Hepatocyte (in vitro differentiated cells): Measurements from ENCODE around the gene CBS. TPM values are rescaled to one million over a fixed set of nuclear protein-coding genes. Genes with fewer than 3 reads are reported as not detected.
"Not testable (repeated sequence)": the region's sequence is repeated elsewhere in the genome, so short reads cannot be mapped to it uniquely, and the experiment has no call there.

Experiments
- DNase-seq: peaks from one replicate; pipeline ENCODE4 v3.0.0-alpha.2; 2016; ENCODE audit warnings: low spot score
- H2AFZ ChIP-seq: fragments of 200-600 bp; sonication (generic); 2 replicates; pipeline ENCODE4 v1.6.0; 2016; ENCODE audit warnings: antibody characterized with exemption, mild to moderate bottlenecking
- H3K27ac ChIP-seq: fragments of 200-600 bp; sonication (generic); 2 replicates; pipeline ENCODE4 v1.5.1; 2016; ENCODE audit warnings: mild to moderate bottlenecking
- H3K27me3 ChIP-seq: fragments of 200-600 bp; sonication (generic); 2 replicates; pipeline ENCODE4 v1.6.1; 2016
- H3K36me3 ChIP-seq: fragments of 200-600 bp; sonication (generic); replicated peaks from 2 replicates; pipeline ENCODE4 v1.5.1; 2016; ENCODE audit warnings: low read depth; ENCODE audit not compliant: insufficient read depth
- H3K4me1 ChIP-seq: fragments of 200-600 bp; sonication (generic); 2 replicates; pipeline ENCODE4 v1.5.1; 2016; ENCODE audit warnings: mild to moderate bottlenecking, moderate library complexity; ENCODE audit not compliant: insufficient read depth
- H3K4me2 ChIP-seq: fragments of 200-600 bp; sonication (generic); 2 replicates; pipeline ENCODE4 v1.6.0; 2016
- H3K4me3 ChIP-seq: fragments of 200-600 bp; sonication (generic); 2 replicates; pipeline ENCODE4 v1.5.1; 2016; ENCODE audit warnings: mild to moderate bottlenecking
- H3K79me2 ChIP-seq: fragments of 200-600 bp; sonication (generic); 2 replicates; pipeline ENCODE4 v1.6.0; 2017; ENCODE audit warnings: mild to moderate bottlenecking
- H3K9me2 ChIP-seq: fragments of 200-600 bp; sonication (generic); replicated peaks from 2 replicates; pipeline ENCODE4 v1.6.0; 2017; ENCODE audit warnings: mild to moderate bottlenecking; ENCODE audit not compliant: insufficient read depth
- H3K9me3 ChIP-seq: fragments of 200-600 bp; sonication (generic); 2 replicates; pipeline ENCODE4 v1.5.1; 2016; ENCODE audit warnings: low read depth, mild to moderate bottlenecking
- H4K20me1 ChIP-seq: fragments of 200-600 bp; sonication (generic); 2 replicates; pipeline ENCODE4 v1.6.0; 2016; ENCODE audit warnings: mild to moderate bottlenecking; ENCODE audit not compliant: insufficient read depth, poor library complexity, severe bottlenecking
- WGBS: methylation state at CpG from one replicate; pipeline ENCODE4 v1.1.6; 2016; ENCODE audit warnings: low lambda C conversion rate; ENCODE audit errors: missing lambda C conversion rate; 5-methylcytosine and 5-hydroxymethylcytosine counted together
- polyA plus RNA-seq: library from polyadenylated mRNA; unstranded; fragments of >200 nt; fragmentation: Nextera tagmentation; extraction: Ambion mirVana; gene quantifications from 2 replicates; pipeline ENCODE4 v1.2.1, GENCODE V29; 2016
- total RNA-seq: library from RNA; depleted of rRNA; stranded (reverse); fragments of >200 nt; gene quantifications from 2 replicates; pipeline ENCODE4 v1.2.3, GENCODE V29; 2014

Gene CBS
- total and polyA plus RNA-seq, 2 experiments from 2014 or later, result 23.7 to 35.8 TPM

- not testable (repeated sequence) for H3K27ac ChIP-seq, H3K79me2 ChIP-seq, H3K36me3 ChIP-seq, H2AFZ ChIP-seq, H3K9me3 ChIP-seq, H3K9me2 ChIP-seq, H4K20me1 ChIP-seq, DNase-seq, H3K4me3 ChIP-seq, H3K4me1 ChIP-seq, H3K4me2 ChIP-seq, H3K27me3 ChIP-seq
- WGBS, result no CpG with 5 or more reads among the region's 5 CpGs
Measured at GRCh38 chr21:43101676-43102075, 26.0 kb upstream of the CBS start.

GRCh38 chr21:43101000-43101399 lies 25.4 kb upstream of the CBS start:
- H3K27me3 ChIP-seq, H3K4me2 ChIP-seq, H3K4me1 ChIP-seq, H4K20me1 ChIP-seq, H3K4me3 ChIP-seq, DNase-seq, H3K79me2 ChIP-seq, H3K36me3 ChIP-seq, H3K27ac ChIP-seq, H3K9me2 ChIP-seq, H3K9me3 ChIP-seq, H2AFZ ChIP-seq: not testable (repeated sequence)
- no CpG with 5 or more reads among the region's 7 CpGs for WGBS

DNA sequence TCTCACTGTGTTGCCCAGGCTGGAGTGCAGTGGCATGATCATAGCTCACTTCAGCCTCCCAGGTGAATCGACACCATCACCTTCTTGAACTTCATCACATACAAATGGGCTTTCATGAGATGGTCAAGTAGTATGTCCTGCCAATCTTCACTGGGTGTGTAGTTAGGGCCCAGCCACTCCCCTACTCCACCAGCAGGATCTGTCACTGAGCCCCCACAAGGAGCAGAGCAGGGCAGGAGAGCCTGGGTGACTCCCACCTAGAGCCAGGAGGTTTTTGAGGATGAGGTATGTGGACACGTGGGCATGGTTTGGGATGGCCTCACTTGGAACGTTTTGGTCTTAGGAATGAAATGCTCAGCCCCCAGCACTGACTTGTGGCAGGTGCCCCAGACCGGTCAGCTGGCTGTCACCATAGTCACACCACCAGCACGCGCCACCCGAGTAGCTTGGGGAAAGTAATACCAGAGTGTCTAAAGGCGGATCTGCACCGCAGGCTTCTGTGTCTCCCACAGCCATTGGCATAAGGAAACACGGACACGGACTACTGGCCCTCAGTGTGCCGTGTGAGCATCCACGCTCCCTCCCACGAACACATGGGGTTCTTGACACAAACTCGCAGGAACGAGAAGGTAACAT lies 16.5 kb upstream of the CBS start:
- H3K9me2 ChIP-seq, H3K9me3 ChIP-seq, H3K36me3 ChIP-seq, H3K79me2 ChIP-seq, H3K27me3 ChIP-seq, H2AFZ ChIP-seq, H3K4me3 ChIP-seq, H4K20me1 ChIP-seq, H3K4me1 ChIP-seq, H3K4me2 ChIP-seq, H3K27ac ChIP-seq, DNase-seq: not testable (repeated sequence)
- no CpG with 5 or more reads among the region's 16 CpGs for WGBS

DNA sequence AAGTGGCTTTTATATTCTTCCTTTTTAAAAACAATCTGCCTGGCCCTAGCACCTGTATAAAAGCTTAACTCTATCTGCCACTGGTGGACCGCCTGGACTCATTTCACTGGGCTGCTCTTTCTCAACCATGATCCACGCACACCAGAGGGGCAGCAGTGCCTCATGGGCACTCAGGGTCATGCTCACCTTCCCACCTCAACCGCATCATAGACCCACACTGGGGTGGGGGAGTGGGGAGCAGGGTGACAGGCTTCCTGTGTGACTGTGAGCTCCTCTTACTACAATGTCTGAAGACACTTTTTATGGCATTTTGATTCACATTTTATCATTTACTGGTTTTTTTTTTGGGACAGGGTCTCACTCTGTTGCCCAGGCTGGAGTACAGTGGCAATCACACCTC lies 15.3 kb upstream of the CBS start:
- not testable (repeated sequence) for H3K4me3 ChIP-seq, H2AFZ ChIP-seq, H3K79me2 ChIP-seq, DNase-seq, H3K4me1 ChIP-seq, H3K27ac ChIP-seq, H3K27me3 ChIP-seq, H3K9me2 ChIP-seq, H3K4me2 ChIP-seq, H3K9me3 ChIP-seq, H3K36me3 ChIP-seq, H4K20me1 ChIP-seq
- WGBS, result no CpG with 5 or more reads among the region's 3 CpGs

GRCh38 chr21:43089463-43089862 lies 13.8 kb upstream of the CBS start:
- H2AFZ ChIP-seq, H3K27me3 ChIP-seq, H4K20me1 ChIP-seq, H3K4me3 ChIP-seq, DNase-seq, H3K4me2 ChIP-seq, H3K27ac ChIP-seq, H3K9me2 ChIP-seq, H3K4me1 ChIP-seq, H3K79me2 ChIP-seq, H3K9me3 ChIP-seq, H3K36me3 ChIP-seq: not testable (repeated sequence)
- WGBS, result no CpG with 5 or more reads among the region's 17 CpGs

- H3K79me2 ChIP-seq, H4K20me1 ChIP-seq, H3K4me2 ChIP-seq, H3K4me1 ChIP-seq, H3K4me3 ChIP-seq, H2AFZ ChIP-seq, H3K9me3 ChIP-seq, H3K36me3 ChIP-seq, H3K27me3 ChIP-seq, H3K27ac ChIP-seq, H3K9me2 ChIP-seq, DNase-seq: not testable (repeated sequence)
- no CpG with 5 or more reads among the region's 24 CpGs for WGBS
Measured at GRCh38 chr21:43082587-43083300, 7.1 kb upstream of the CBS start.

DNA sequence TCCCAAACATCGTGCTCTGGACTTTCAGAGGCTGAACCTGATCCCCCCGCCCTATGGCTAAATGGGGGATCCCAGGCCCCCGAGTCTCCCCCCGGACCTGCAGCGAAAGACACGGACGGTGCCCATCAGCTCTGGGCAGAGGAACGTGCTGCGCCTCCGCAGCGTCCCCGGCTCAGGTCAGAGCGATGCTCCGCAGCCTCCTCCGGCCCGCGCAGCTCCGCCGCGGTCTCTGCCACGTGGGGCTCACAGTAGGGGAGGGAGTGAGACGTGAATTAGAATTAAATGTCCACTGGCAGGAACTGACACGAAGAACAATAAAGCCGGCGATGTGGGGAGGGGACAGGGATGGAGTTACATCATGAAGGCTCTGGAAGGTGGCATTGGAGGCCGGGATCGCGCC lies 1.0 kb upstream of the CBS start:
- H3K36me3 ChIP-seq, result not testable (repeated sequence)

GRCh38 chr21:43076023-43076637 lies 495 bp upstream of the CBS start:
- not testable (repeated sequence) for H3K9me3 ChIP-seq, H3K4me3 ChIP-seq, H3K27me3 ChIP-seq, H3K9me2 ChIP-seq, H3K4me2 ChIP-seq, DNase-seq, H2AFZ ChIP-seq, H3K36me3 ChIP-seq, H4K20me1 ChIP-seq, H3K79me2 ChIP-seq, H3K27ac ChIP-seq, H3K4me1 ChIP-seq
- WGBS, result no CpG with 5 or more reads among the region's 77 CpGs

More for the DNA sequence above, 1.0 kb upstream of the CBS start:
- H4K20me1 ChIP-seq, DNase-seq, H3K9me2 ChIP-seq, H3K4me1 ChIP-seq, H3K79me2 ChIP-seq, H3K27ac ChIP-seq, H3K4me2 ChIP-seq, H3K9me3 ChIP-seq, H2AFZ ChIP-seq, H3K27me3 ChIP-seq, H3K4me3 ChIP-seq: not testable (repeated sequence)
- WGBS, result 0% methylated on average over 6 of the region's 28 CpGs
